HG03520 (cell line): Measurements from ENCODE around the gene POTEB2.
"Not testable (repeated sequence)": the region's sequence is repeated elsewhere in the genome, so short reads cannot be mapped to it uniquely, and the experiment has no call there.

Experiments
- ATAC-seq: cut with Tn5 transposase; IDR thresholded peaks from one replicate; pipeline ENCODE4 v1.9.1; 2021; ENCODE audit warnings: mild to moderate bottlenecking, moderate library complexity; ENCODE audit not compliant: unreplicated experiment

The POTEB2 gene

DNA sequence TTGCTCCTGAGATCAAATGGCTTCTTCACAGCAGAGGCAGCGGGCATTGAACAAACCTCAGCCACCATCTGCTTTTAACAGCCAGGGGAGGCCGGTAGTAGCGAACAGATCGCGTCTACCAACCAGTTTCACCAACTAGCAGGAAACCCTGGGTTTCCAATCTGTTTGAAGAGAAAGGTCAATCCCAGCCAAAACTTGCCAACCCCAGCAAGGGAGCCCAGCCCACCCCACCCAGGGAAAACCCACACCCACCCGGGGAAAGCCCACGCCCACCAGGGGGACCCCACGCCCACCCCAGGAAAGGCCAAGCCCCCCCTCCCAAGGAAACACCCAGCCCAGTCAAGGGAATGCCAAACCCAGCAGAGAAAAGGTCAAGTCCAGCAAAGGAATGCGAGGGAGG lies at the start of gene POTEB2:
POTEB2 (minus strand) TSS at position 101 of the 400 bp plus-strand sequence; CDS start at position 68, 33 bp downstream.
- ATAC-seq: not testable (repeated sequence)

DNA sequence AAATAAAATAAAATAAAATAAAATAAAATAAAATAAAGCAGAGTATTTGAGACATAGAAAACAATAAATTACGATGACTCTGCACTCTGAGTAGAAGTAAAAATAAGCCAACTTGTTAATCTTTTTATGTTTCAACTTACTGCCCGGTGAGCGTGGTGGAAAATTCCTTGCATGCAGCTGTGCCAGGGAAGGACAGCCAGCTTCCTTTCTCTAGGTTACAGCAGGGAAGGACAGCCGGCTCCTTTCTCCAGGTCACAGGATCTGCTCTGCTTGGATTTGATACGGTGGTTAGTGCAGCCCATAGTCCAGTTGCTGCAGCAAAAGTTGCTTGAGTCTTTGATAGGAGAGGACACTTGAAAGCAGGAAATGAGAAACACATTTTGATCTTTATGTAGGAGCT lies 13.8 kb upstream of the POTEB2 start:
- not testable (repeated sequence) for ATAC-seq

DNA sequence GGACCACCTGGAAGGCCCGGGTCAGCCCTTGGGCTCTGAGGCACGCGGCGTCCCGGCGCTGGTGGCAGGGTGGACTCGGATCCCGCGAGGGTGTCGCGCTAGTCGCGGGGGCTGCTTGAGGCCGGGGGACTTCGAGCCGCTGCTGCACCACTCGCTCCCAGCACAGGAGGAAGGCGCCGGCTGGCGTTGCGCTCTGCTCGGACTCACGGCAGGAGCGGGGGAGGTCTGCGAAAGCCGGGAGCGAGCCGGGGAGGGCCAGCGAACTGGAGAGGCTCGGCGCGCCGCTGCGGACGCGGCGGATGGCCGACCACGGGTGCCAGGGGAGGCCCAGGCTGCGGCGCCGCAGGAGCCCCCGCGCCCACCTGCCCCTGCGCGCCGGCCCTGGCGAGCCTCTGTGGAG lies 12.3 kb upstream of the POTEB2 start:
- ATAC-seq: not testable (repeated sequence)

DNA sequence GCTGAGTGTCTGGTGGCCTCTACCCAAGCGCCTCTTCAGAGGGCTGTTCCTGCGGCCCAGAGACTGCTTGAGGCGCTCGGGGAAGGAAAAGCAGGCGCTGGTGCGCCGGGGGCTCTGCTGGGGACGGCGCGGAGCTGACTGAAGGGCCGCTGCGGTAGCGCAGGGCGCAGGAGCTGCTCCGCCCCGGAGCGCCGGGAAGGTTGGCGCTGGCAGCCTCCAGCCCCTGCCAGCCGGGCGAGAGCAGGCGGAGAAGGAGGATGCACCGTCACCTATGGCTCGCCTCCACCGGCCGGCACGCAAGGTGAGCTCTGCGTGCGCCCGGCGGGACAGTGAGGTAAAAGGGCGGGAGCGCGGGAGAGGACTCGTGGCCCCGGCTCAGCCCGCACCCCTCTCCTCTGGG lies 11.7 kb upstream of the POTEB2 start:
- ATAC-seq: not testable (repeated sequence)
